Activated T-helper 1 cell treated with anti-CD3 and anti-CD28 coated beads, Interleukin-2, amount 50 U/mL, for 16 hours (primary cell): ENCODE data around the gene TRAT1.
"Not testable (repeated sequence)": the region's sequence is repeated elsewhere in the genome, so short reads cannot be mapped to it uniquely, and the experiment has no call there.

Experiments
- DNase-seq, 2 donors: peaks; one replicate each; pipeline ENCODE4 v3.0.0-alpha.2; 2020; ENCODE audit warnings: low read depth in 1 of 2, low spot score in 1 of 2

TRAT1 gene

GRCh38 chr3:108822123-108822897 is at the start of gene TRAT1:
Gene TRAT1 (plus strand): TSS chr3:108822786. CDS start chr3:108822928, 142 bp downstream.
- no peak for DNase-seq

GRCh38 chr3:108775649-108776048 is 46.9 kb upstream of the TRAT1 start:
- no peak for DNase-seq

GRCh38 chr3:108779496-108779895 is 43.1 kb upstream of the TRAT1 start:
- DNase-seq, result no peak

GRCh38 chr3:108780235-108780634 is 42.4 kb upstream of the TRAT1 start:
- peak in 1 of 2 donors; percentile 6 for DNase-seq

- no peak for DNase-seq
These were observed 31.1 kb upstream of the TRAT1 start for GRCh38 chr3:108791473-108791872.

GRCh38 chr3:108804437-108804836 is 18.1 kb upstream of the TRAT1 start:
- DNase-seq, result no peak

- DNase-seq, result no peak
These were observed 17.6 kb upstream of the TRAT1 start for GRCh38 chr3:108804966-108805365.

GRCh38 chr3:108806316-108806715 is 16.3 kb upstream of the TRAT1 start:
- no peak for DNase-seq

GRCh38 chr3:108818404-108818803 is 4.2 kb upstream of the TRAT1 start:
- DNase-seq, result peak in 1 of 2 donors; percentile 28

- no peak for DNase-seq
These were observed 2.0 kb upstream of the TRAT1 start for GRCh38 chr3:108820586-108820985.

GRCh38 chr3:108823227-108823626 is 641 bp downstream of the TRAT1 start:
- no peak for DNase-seq

- not testable (repeated sequence) for DNase-seq
These were observed 1.2 kb downstream of the TRAT1 start for GRCh38 chr3:108823803-108824202.

- no peak for DNase-seq
These were observed 4.0 kb downstream of the TRAT1 start for GRCh38 chr3:108826309-108827187.

GRCh38 chr3:108830381-108830780 is 7.8 kb downstream of the TRAT1 start:
- no peak for DNase-seq

GRCh38 chr3:108830991-108831614 is 8.5 kb downstream of the TRAT1 start:
- DNase-seq, result no peak

GRCh38 chr3:108833611-108834010 is 11.0 kb downstream of the TRAT1 start:
- DNase-seq, result no peak

GRCh38 chr3:108834551-108834950 is 12.0 kb downstream of the TRAT1 start:
- no peak for DNase-seq

GRCh38 chr3:108835101-108835500 is 12.5 kb downstream of the TRAT1 start:
- peak in 1 of 2 donors; percentile 17 for DNase-seq

- DNase-seq, result no peak
These were observed 15.8 kb downstream of the TRAT1 start for GRCh38 chr3:108838436-108838835.

GRCh38 chr3:108845709-108846293 is 23.2 kb downstream of the TRAT1 start:
- DNase-seq, result no peak

GRCh38 chr3:108847187-108847586 is 24.6 kb downstream of the TRAT1 start:
- no peak for DNase-seq
